ENCODE results near the gene C4orf50.
A peak's percentile ranks its signal among the peaks of the same experiment; 100 is the strongest.
"Not testable (repeated sequence)": the region's sequence is repeated elsewhere in the genome, so short reads cannot be mapped to it uniquely, and the experiment has no call there.

Gene C4orf50

GRCh38 chr4:5969336-5969735 is 48.9 kb downstream of the C4orf50 start:
- DNase-seq (ENCODE audit: low spot score), result no peak

DNA sequence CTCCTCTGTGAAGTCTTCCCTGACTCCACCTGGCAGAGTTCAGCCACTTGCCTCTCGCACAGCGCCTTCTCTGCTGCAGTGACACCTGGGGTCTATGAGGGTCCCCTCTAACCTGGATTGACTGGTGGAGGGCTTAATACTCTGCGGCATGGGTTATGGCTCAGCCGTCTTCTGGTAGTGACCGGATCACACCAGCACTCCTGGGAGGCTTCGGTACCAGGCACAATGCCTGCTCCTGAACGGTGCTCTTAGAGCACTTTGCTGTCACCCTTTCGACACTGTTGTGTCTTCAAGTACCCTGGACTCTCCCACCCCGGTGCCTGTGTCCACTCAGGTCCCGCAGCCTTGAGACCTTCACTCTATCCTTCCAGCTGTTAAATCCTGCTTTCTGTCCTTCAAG is 50.0 kb downstream of the C4orf50 start:
- DNase-seq (ENCODE audit: low spot score), result no peak

- DNase-seq (ENCODE audit: low spot score), result no peak
Observed at GRCh38 chr4:5967783-5968182, 50.4 kb downstream of the C4orf50 start.

GRCh38 chr4:5965225-5965624 is 53.0 kb downstream of the C4orf50 start:
- peak; percentile 14 for DNase-seq (ENCODE audit: low spot score)

GRCh38 chr4:5964030-5964429 is 54.2 kb downstream of the C4orf50 start:
- DNase-seq (ENCODE audit: low spot score), result peak; percentile 18

DNA sequence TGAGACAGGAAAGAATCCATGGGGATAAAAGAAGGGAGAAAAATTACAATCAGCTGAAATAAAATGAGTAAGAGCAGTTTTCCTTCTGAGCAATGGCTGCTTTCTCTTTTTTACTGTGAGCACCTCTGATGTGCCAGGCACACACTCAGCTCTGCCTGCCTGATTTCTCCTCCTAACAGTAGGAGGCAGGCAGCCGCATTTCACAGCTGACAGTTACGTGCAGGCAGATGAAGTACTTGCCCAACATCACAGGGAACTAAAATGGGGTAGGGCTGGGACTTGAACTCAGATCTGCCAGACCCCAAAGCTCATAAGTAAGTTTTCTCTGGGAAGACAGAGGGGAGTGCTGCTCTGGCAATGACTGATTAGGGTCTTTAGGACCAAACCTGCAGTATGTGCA is 54.6 kb downstream of the C4orf50 start:
- no peak for DNase-seq (ENCODE audit: low spot score)

- DNase-seq (ENCODE audit: low spot score), result peak; percentile 25
Observed at GRCh38 chr4:5962416-5962815, 55.8 kb downstream of the C4orf50 start.

DNA sequence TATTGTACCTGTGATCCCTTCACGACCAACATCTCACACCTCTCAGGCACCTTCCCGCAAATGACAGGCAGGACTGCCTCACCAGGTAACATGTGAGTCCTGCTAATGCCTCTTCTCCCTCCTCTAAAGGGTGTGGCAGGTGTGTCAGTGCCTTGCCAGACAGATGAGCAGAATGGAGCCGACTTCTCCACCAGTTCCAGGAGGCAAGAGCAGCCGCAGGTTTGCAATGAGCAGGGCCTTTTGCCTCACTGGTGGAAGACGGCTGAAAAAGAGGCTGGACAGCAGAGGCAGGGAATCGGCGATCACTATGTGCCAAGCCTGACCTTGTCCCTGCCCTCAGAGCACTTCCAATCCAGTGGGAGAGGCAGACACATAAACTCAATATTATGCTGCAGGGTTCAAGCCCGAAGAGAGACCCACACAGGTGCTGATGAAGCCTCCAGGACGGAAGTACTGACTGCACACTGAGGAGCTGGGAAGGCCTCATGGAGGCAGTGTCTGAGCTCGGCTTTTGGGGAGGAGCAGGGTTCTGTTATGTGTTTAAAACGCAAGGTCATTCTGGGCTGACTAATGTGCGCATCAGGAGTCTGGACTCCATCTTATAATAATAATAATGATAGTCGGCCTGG is 57.9 kb downstream of the C4orf50 start:
- peak; percentile 61 for DNase-seq (ENCODE audit: low spot score)

GRCh38 chr4:5959211-5959982 is 58.8 kb downstream of the C4orf50 start:
- DNase-seq (ENCODE audit: low spot score), result peak; percentile 25

GRCh38 chr4:5958199-5958735 is 60.0 kb downstream of the C4orf50 start:
- DNase-seq (ENCODE audit: low spot score), result peak; percentile 26

DNA sequence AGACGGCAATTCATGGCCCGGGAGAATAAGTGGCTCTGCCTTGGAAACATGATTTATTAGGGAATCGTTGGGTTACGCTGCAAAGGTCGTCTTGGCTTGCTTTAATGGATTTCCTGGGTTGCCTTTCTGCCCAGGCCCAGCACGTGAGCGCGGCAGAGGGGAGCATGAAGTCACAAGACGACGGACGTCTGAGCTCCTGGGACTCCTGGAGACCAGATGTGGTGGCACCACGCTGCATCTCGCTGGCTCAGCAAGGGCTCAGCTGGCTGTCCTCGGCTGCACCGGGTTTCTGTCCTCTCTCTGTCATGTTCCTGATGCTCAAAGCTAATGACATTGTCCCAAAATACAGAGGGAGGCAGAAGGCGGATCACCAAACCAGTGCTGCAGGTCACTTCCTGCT is 61.2 kb downstream of the C4orf50 start:
- peak; percentile 30 for DNase-seq (ENCODE audit: low spot score)

GRCh38 chr4:5956285-5957021 is 61.8 kb downstream of the C4orf50 start:
- peak; percentile 44 for DNase-seq (ENCODE audit: low spot score)

DNA sequence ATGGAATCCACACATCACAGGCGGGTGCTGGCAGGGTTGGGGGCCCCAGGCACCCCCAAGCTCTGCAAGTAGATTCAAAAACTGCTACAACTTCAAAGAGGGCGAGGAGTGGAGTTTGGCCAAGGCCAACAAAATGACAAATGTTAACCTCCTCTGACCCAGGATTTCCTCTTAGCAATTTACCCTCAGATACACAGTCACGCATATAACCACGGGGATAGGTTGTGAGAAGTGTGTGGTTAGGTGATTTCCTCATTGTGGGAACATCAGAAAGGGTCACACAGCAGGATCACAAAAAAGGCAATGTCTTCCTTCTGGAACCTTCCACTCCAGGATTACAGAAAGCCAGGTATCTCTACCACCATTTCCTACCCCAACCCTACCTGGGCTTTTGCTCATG is 62.4 kb downstream of the C4orf50 start:
- no peak for DNase-seq (ENCODE audit: low spot score)

DNA sequence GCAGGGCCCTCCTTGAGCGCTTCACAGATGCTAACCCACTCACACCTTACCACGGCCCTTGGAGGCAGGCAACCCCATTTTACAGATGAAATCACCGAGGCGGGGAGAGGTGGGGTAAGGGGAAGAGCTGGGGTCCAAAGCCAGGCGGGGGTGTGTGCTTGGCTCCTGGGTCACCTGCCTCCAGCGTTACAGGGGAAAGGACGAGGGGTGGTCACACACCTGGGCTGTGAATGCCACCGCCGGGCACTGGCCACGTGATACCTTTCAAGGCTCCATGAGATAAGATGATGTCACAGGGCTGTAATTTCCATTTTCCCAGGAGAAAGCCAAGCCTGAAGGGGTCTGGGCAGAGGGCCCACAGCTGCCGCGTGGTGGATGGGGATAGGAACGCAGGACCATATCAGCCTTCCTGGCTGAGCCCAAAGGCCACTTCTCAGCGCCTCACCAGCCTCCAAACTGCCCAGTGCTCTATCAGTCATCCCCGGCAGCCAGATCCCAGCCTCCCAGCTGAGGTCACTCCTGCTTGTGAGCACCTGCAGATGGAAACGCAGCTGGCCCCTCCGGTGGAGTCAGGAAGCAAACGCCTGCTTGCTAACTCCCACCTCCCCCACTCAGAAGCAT is 62.9 kb downstream of the C4orf50 start:
- DNase-seq (ENCODE audit: low spot score), result peak; percentile 60

GRCh38 chr4:5954056-5954760 is 64.0 kb downstream of the C4orf50 start:
- peak; percentile 41 for DNase-seq (ENCODE audit: low spot score)

DNA sequence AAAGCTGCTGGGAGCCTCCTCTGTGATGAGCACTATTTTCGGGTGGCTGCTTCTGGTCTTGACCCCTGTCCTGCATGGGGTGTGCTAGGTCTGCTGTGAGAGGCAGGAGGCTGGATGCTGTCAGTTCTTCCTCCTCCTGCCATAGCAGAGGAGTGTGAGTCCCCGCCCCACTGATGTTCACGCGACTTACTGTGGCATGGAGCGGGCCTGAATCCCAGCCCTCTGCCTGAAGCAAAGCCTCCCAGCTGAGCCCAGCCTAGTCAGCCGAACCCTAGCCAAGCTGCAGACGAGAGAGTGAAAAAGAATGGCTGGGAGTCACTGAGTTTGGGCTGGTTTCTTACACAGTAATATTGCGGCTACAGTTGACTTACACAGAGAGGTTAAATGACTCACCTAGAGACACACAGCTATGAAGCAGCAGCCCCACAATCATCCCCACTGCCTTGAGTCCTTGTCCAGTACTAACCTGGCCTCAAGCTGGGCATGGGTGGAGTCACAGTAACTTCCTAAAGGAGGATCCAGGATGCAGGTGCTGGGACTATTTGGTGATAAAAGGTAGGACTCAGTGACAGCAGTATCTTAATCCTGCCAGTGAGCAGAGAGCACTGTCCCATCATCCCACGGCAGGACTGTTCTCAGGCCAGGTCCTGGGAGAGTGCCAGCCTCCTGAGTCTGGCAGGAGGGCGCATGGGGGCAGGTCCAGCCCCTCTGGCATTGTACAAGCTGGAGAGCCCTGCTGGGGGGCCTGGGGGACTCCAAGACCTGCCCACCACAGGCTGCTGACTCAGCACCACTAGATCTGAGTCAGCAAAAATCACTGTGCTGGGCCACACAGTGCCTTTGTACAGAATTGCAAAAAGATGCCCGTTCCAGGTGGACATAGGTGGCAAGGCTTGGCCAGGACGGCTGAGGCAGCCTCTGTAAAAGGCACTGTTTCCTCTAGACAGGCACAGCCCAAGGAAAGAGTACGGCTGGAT is 65.0 kb downstream of the C4orf50 start:
- DNase-seq (ENCODE audit: low spot score), result peak; percentile 55

GRCh38 chr4:5952286-5952974 is 65.8 kb downstream of the C4orf50 start:
- peak; percentile 44 for DNase-seq (ENCODE audit: low spot score)

- not testable (repeated sequence) for DNase-seq (ENCODE audit: low spot score)
Observed at GRCh38 chr4:5946653-5947052, 71.6 kb downstream of the C4orf50 start.

GRCh38 chr4:5945936-5946335 is 72.3 kb downstream of the C4orf50 start:
- DNase-seq (ENCODE audit: low spot score), result no peak

DNA sequence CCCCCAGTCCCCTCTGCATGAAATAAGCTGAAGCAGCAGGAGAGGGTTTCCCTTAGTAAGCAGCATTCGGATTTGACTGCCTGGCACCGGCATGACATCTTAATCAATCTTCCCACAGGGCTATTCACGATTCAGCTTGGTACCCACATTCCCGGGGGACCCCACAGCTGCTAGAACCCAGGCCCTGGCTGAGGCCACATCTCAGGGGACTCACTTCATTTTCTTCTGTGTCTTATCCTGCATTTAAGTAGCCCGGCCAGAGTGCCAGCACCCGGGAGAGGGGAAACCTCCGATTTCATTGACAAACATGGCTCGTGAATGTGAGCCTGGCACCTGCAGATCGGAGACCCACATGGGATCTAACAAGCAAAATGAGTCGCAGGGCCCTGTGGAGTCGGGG is 73.1 kb downstream of the C4orf50 start:
- DNase-seq (ENCODE audit: low spot score), result no peak

All from left forelimb (tissue), 1 donor.